GM12878 (cell line): ENCODE measurements around the gene MCCD1. TPM values are rescaled to one million over a fixed set of nuclear protein-coding genes. Genes with fewer than 3 reads are reported as not detected.

Experiments
- EP300 ChIP-seq, 2 experiments: fragments of 150-350 bp in 1 of 2; IDR thresholded peaks; 2 replicates each; pipeline ENCODE4 v1.6.1; 2011 to 2012; ENCODE audit warnings: low read depth in 2 of 2, low read length in 2 of 2, borderline replicate concordance in 1 of 2, improper control_type of control experiment in 1 of 2, inconsistent platforms in 1 of 2; ENCODE audit not compliant: control insufficient read depth in 1 of 2
- ZNF687 ChIP-seq: fragments of 450-650 bp; IDR thresholded peaks from 2 replicates; pipeline ENCODE4 v1.6.1; 2017; ENCODE audit warnings: mild to moderate bottlenecking, moderate library complexity
- polyA plus RNA-seq, 11 experiments: library from polyadenylated mRNA; depleted of rRNA in 4 of 11; unstranded in 6 of 11; stranded (reverse) in 5 of 11; fragments of >200 nt; fragmentation: Nextera tagmentation in 4 of 11; fragmentation: Illumina TruSeq in 1 of 11; extraction: Ambion mirVana in 4 of 11; extraction: Trizol in 1 of 11; gene quantifications; 1 replicate in 1 of 11; 2 replicates in 10 of 11; pipeline versions ENCODE4 v1.2.1 to v1.2.3, GENCODE V29; 2011 to 2016; ENCODE audit warnings: inconsistent platforms in 2 of 11, missing spikeins in 2 of 11, low read depth in 1 of 11
- total RNA-seq, 4 experiments: library from RNA; depleted of rRNA in 3 of 4; stranded (reverse); fragments of >200 nt in 3 of 4; fragmentation: Illumina TruSeq in 1 of 4; extraction: Trizol in 1 of 4; gene quantifications; 2 replicates each; pipeline versions ENCODE4 v1.2.1 to v1.2.3, GENCODE V29; 2013 to 2021

The MCCD1 gene
- total and polyA plus RNA-seq, 10 of the 15 experiments (the other 5 are each of a cell fraction or from before 2014, with no cell fraction given) = not detected

GRCh38 chr6:31572041-31572911 lies 43.5 kb downstream of the MCCD1 start, which contains the start of gene LTA (continued):
- TF ChIP-seq ZNF687 = peak; percentile 97
- TF ChIP-seq EP300 (IDR thresholded peaks at IDR 0.05; ENCODE audit: borderline replicate concordance in 1 of 2, control insufficient read depth in 1 of 2, low read depth in 2 of 2, low read length in 2 of 2) = 0 out of 4 replicates have a peak, but pooled peaks of 1 of the 2 experiments have one; percentile 8
